ENCODE measurements around the gene TMEM125.

TMEM125 gene

GRCh38 chr1:43304771-43305300 is 35.1 kb downstream of the TMEM125 start:
- Mint-ChIP-seq H3K27ac (peak overlapping the region in 1 of 3 experiments; percentile 43), H3K9me3 (no peaks in the 10 kb centered on the region)
- no peak for TF ChIP-seq CTCF (IDR thresholded peaks at IDR 0.05; ENCODE audit: unreplicated experiment in 3 of 3)

GRCh38 chr1:43305461-43305860 is 35.7 kb downstream of the TMEM125 start:
- Mint-ChIP-seq H3K27me3 (ENCODE audit: low read depth) (no peaks in the 10 kb centered on the region), H3K27ac (peak overlapping the region in 1 of 3 experiments; percentile 49), H3K36me3 (ENCODE audit: low read depth) (no peaks in the 10 kb centered on the region), H3K4me3 (no peak overlapping the region), H3K4me1 (peaks cover 18% of the 10 kb centered on the region), H3K9me3 (no peaks in the 10 kb centered on the region)
- no peak for TF ChIP-seq CTCF (IDR thresholded peaks at IDR 0.05; ENCODE audit: unreplicated experiment in 3 of 3)

More at GRCh38 chr1:43304771-43305300, 35.1 kb downstream of the TMEM125 start:
- Mint-ChIP-seq H3K36me3 (ENCODE audit: low read depth) (no peaks in the 10 kb centered on the region), H3K4me1 (peaks cover 18% of the 10 kb centered on the region), H3K4me3 (no peak overlapping the region), H3K27me3 (ENCODE audit: low read depth) (no peaks in the 10 kb centered on the region)

GRCh38 chr1:43305926-43306687 is 36.3 kb downstream of the TMEM125 start:
- Mint-ChIP-seq H3K9me3 (no peaks in the 10 kb centered on the region), H3K4me3 (no peak overlapping the region), H3K4me1 (peaks cover 18% of the 10 kb centered on the region), H3K36me3 (ENCODE audit: low read depth) (no peaks in the 10 kb centered on the region), H3K27me3 (ENCODE audit: low read depth) (no peaks in the 10 kb centered on the region), H3K27ac (peak overlapping the region in 1 of 3 experiments; percentile 2)
- TF ChIP-seq CTCF (IDR thresholded peaks at IDR 0.05; ENCODE audit: unreplicated experiment in 3 of 3) = no peak

GRCh38 chr1:43306688-43307457 is 37.1 kb downstream of the TMEM125 start:
- no peaks in the 10 kb centered on the region for H3K36me3 Mint-ChIP-seq (ENCODE audit: low read depth)
- no peaks in the 10 kb centered on the region for H3K9me3 Mint-ChIP-seq
- H3K27me3 Mint-ChIP-seq (ENCODE audit: low read depth) = peaks cover 3% of the 10 kb centered on the region
- peaks cover 18% of the 10 kb centered on the region for H3K4me1 Mint-ChIP-seq
- no peak overlapping the region for H3K27ac Mint-ChIP-seq
- no peak for TF ChIP-seq CTCF (IDR thresholded peaks at IDR 0.05; ENCODE audit: unreplicated experiment in 3 of 3)
- no peak overlapping the region for H3K4me3 Mint-ChIP-seq

GRCh38 chr1:43307458-43308158 is 37.8 kb downstream of the TMEM125 start:
- Mint-ChIP-seq H3K9me3 (no peaks in the 10 kb centered on the region), H3K27ac (no peak overlapping the region), H3K4me3 (no peak overlapping the region)

More at GRCh38 chr1:43307458-43308158, 37.8 kb downstream of the TMEM125 start:
- TF ChIP-seq CTCF (IDR thresholded peaks at IDR 0.05; ENCODE audit: unreplicated experiment in 3 of 3) = no peak
- Mint-ChIP-seq H3K36me3 (ENCODE audit: low read depth) (no peaks in the 10 kb centered on the region), H3K27me3 (ENCODE audit: low read depth) (peaks cover 3% of the 10 kb centered on the region), H3K4me1 (peaks cover 12% of the 10 kb centered on the region)

Data from nephron (organoid).